WTC11 (cell line): ENCODE data around the gene SUPV3L1. TPM values are rescaled to one million over a fixed set of nuclear protein-coding genes. Genes with fewer than 3 reads are reported as not detected.

Source experiments
- ATAC-seq: fragments of 200-7000 bp; cut with Tn5 transposase; 2 replicates; pipeline ENCODE4 v1.10.0; 2021; ENCODE audit warnings: mild to moderate bottlenecking, moderate library complexity
- CTCF ChIA-PET: fragments of 300-600 bp; sonication (Branson Sonifier 250); formaldehyde crosslinking; loops from one replicate; lab custom pipeline; 2021; ENCODE audit warnings: antibody characterized with exemption; lab: Charles Lee
- POLR2A ChIA-PET: fragments of 350-600 bp; sonication (Branson Sonifier 250); formaldehyde crosslinking; loops from one replicate; lab custom pipeline; 2021; ENCODE audit warnings: antibody characterized with exemption; lab: Charles Lee
- DNase-seq: peaks from one replicate; pipeline ENCODE4 v3.0.0; 2021; ENCODE audit warnings: low spot score
- H3K27ac Mint-ChIP-seq: 2 replicates; pipeline ENCODE4 v1.8.0; 2021; ENCODE audit warnings: mixed read lengths
- H3K27me3 Mint-ChIP-seq: 2 replicates; pipeline ENCODE4 v1.8.0; 2021; ENCODE audit warnings: low read depth, mild to moderate bottlenecking, moderate library complexity, mixed read lengths
- H3K36me3 Mint-ChIP-seq: 2 replicates; pipeline ENCODE4 v1.8.0; 2021; ENCODE audit warnings: mixed read lengths
- H3K4me1 Mint-ChIP-seq: 2 replicates; pipeline ENCODE4 v1.8.0; 2022; ENCODE audit warnings: mixed read lengths
- H3K4me3 Mint-ChIP-seq: 2 replicates; pipeline ENCODE4 v1.8.0; 2021; ENCODE audit warnings: mild to moderate bottlenecking, moderate library complexity, mixed read lengths
- H3K9me3 Mint-ChIP-seq: 2 replicates; pipeline ENCODE4 v1.8.0; 2021; ENCODE audit warnings: mixed read lengths
- CREB1 ChIP-seq: sonication (generic); formaldehyde crosslinking; IDR thresholded peaks from 2 replicates; pipeline ENCODE4 v1.8.0; 2023; ENCODE audit warnings: mild to moderate bottlenecking, missing genetic modification reagents
- GTF2I ChIP-seq: fragments of 250-450 bp; sonication (Bioruptor Pico); conservative IDR thresholded peaks from 2 replicates; pipeline ENCODE4 v1.4.0; 2021; ENCODE audit warnings: mild to moderate bottlenecking
- JUN ChIP-seq: sonication (generic); formaldehyde crosslinking; IDR thresholded peaks from 2 replicates; pipeline ENCODE4 v1.8.0; 2023; ENCODE audit warnings: mild to moderate bottlenecking, missing genetic modification reagents
- KAT7 ChIP-seq: sonication (generic); formaldehyde crosslinking; IDR thresholded peaks from 2 replicates; pipeline ENCODE4 v1.8.1; 2023; ENCODE audit warnings: missing genetic modification reagents, mild to moderate bottlenecking, borderline replicate concordance
- NFATC4 ChIP-seq: fragments of 250-450 bp; sonication (Bioruptor Pico); IDR thresholded peaks from 2 replicates; pipeline ENCODE4 v1.9.0; 2021; ENCODE audit warnings: mild to moderate bottlenecking
- SMAD4 ChIP-seq: sonication (generic); formaldehyde crosslinking; IDR thresholded peaks from 2 replicates; pipeline ENCODE4 v1.8.0; 2022; ENCODE audit warnings: mild to moderate bottlenecking, missing genetic modification reagents
- TCF7 ChIP-seq: sonication (generic); formaldehyde crosslinking; IDR thresholded peaks from 2 replicates; pipeline ENCODE4 v1.8.0; 2022; ENCODE audit warnings: mild to moderate bottlenecking, low read depth, missing genetic modification reagents, moderate library complexity
- TEAD4 ChIP-seq: sonication (generic); formaldehyde crosslinking; IDR thresholded peaks from 2 replicates; pipeline ENCODE4 v1.8.0; 2022; ENCODE audit warnings: mild to moderate bottlenecking, missing genetic modification reagents
- ZBTB21 ChIP-seq: sonication (generic); formaldehyde crosslinking; IDR thresholded peaks from 2 replicates; pipeline ENCODE4 v1.8.1; 2023; ENCODE audit warnings: mild to moderate bottlenecking, missing genetic modification reagents, borderline replicate concordance
- ZNF423 ChIP-seq: fragments of 250-450 bp; sonication (Bioruptor Pico); IDR thresholded peaks from 2 replicates; pipeline ENCODE4 v2.1.2; 2022; ENCODE audit warnings: mild to moderate bottlenecking, moderate library complexity
- total RNA-seq: library from RNA; stranded (reverse); gene quantifications from 3 replicates; pipeline ENCODE4 v1.2.3, GENCODE V29; 2021
- TF ChIP-seq, protein P1 (sequence below): sonication (generic); formaldehyde crosslinking; IDR thresholded peaks from 2 replicates; pipeline ENCODE4 v1.8.1; 2023; ENCODE audit warnings: mild to moderate bottlenecking, missing genetic modification reagents
- TF ChIP-seq, protein P2 (sequence below): sonication (generic); formaldehyde crosslinking; IDR thresholded peaks from 2 replicates; pipeline ENCODE4 v1.8.1; 2023; ENCODE audit warnings: mild to moderate bottlenecking, missing genetic modification reagents, borderline replicate concordance
- TF ChIP-seq, protein P3 (sequence below): fragments of 250-450 bp; sonication (Bioruptor Pico); IDR thresholded peaks from 2 replicates; pipeline ENCODE4 v1.9.0; 2021; ENCODE audit warnings: mild to moderate bottlenecking
- TF ChIP-seq, protein P4 (sequence below): sonication (generic); formaldehyde crosslinking; IDR thresholded peaks from 2 replicates; pipeline ENCODE4 v1.8.1; 2023; ENCODE audit warnings: mild to moderate bottlenecking, missing genetic modification reagents, moderate library complexity
- TF ChIP-seq, protein P5 (sequence below): sonication (generic); formaldehyde crosslinking; IDR thresholded peaks from 2 replicates; pipeline ENCODE4 v1.8.1; 2023; ENCODE audit warnings: mild to moderate bottlenecking, missing genetic modification reagents, moderate library complexity
- TF ChIP-seq, protein P6 (sequence below): sonication (generic); formaldehyde crosslinking; IDR thresholded peaks from 2 replicates; pipeline ENCODE4 v1.8.0; 2023; ENCODE audit warnings: missing genetic modification reagents, mild to moderate bottlenecking, borderline replicate concordance
- TF ChIP-seq, protein P7 (sequence below): sonication (generic); formaldehyde crosslinking; conservative IDR thresholded peaks from 2 replicates; pipeline ENCODE4 v1.8.1; 2023; ENCODE audit warnings: mild to moderate bottlenecking, low read depth, missing genetic modification reagents, moderate library complexity
- TF ChIP-seq, protein P8 (sequence below): sonication (generic); formaldehyde crosslinking; IDR thresholded peaks from 2 replicates; pipeline ENCODE4 v1.8.0; 2022; ENCODE audit warnings: mild to moderate bottlenecking, missing genetic modification reagents

SUPV3L1 gene
- total RNA-seq, 1 experiment from 2014 or later = 41.2 TPM

DNA sequence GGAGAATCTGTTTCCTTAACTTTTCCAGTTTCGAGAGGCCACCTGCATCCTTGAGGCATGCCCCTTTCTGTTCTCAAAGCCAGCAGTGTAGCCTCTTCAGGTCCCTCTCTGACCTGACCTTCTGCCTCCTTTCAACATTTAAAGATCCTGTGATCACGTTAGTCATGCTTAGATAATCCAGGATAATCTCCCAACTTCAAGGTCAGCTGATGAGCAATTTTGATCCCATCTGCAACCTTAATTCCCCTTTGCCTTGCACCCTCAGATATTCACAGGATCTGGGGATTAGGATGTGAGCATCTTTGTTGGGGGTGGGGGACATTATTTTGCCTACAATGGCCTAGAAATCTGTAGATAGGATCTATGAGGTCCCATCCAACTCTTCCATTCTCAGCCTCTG is 48.1 kb downstream of the SUPV3L1 start:
- TF ChIP-seq, protein P1, sequence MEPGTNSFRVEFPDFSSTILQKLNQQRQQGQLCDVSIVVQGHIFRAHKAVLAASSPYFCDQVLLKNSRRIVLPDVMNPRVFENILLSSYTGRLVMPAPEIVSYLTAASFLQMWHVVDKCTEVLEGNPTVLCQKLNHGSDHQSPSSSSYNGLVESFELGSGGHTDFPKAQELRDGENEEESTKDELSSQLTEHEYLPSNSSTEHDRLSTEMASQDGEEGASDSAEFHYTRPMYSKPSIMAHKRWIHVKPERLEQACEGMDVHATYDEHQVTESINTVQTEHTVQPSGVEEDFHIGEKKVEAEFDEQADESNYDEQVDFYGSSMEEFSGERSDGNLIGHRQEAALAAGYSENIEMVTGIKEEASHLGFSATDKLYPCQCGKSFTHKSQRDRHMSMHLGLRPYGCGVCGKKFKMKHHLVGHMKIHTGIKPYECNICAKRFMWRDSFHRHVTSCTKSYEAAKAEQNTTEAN (CRISPR knock-in tag) = no peak
- TF ChIP-seq NFATC4 (CRISPR knock-in tag) (no peak), JUN (CRISPR knock-in tag) (no peak), KAT7 (CRISPR knock-in tag) (no peak), TCF7 (CRISPR knock-in tag) (no peak), CREB1 (CRISPR knock-in tag) (no peak), ZBTB21 (CRISPR knock-in tag) (no peak), TEAD4 (CRISPR knock-in tag) (no peak), SMAD4 (CRISPR knock-in tag) (no peak), ZNF423 (CRISPR knock-in tag) (no peak), GTF2I (CRISPR knock-in tag) (no peak)
- TF ChIP-seq, protein P2, sequence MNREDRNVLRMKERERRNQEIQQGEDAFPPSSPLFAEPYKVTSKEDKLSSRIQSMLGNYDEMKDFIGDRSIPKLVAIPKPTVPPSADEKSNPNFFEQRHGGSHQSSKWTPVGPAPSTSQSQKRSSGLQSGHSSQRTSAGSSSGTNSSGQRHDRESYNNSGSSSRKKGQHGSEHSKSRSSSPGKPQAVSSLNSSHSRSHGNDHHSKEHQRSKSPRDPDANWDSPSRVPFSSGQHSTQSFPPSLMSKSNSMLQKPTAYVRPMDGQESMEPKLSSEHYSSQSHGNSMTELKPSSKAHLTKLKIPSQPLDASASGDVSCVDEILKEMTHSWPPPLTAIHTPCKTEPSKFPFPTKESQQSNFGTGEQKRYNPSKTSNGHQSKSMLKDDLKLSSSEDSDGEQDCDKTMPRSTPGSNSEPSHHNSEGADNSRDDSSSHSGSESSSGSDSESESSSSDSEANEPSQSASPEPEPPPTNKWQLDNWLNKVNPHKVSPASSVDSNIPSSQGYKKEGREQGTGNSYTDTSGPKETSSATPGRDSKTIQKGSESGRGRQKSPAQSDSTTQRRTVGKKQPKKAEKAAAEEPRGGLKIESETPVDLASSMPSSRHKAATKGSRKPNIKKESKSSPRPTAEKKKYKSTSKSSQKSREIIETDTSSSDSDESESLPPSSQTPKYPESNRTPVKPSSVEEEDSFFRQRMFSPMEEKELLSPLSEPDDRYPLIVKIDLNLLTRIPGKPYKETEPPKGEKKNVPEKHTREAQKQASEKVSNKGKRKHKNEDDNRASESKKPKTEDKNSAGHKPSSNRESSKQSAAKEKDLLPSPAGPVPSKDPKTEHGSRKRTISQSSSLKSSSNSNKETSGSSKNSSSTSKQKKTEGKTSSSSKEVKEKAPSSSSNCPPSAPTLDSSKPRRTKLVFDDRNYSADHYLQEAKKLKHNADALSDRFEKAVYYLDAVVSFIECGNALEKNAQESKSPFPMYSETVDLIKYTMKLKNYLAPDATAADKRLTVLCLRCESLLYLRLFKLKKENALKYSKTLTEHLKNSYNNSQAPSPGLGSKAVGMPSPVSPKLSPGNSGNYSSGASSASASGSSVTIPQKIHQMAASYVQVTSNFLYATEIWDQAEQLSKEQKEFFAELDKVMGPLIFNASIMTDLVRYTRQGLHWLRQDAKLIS = no peak
- TF ChIP-seq, protein P3, sequence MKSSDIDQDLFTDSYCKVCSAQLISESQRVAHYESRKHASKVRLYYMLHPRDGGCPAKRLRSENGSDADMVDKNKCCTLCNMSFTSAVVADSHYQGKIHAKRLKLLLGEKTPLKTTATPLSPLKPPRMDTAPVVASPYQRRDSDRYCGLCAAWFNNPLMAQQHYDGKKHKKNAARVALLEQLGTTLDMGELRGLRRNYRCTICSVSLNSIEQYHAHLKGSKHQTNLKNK (CRISPR knock-in tag) = no peak
- TF ChIP-seq, protein P4, sequence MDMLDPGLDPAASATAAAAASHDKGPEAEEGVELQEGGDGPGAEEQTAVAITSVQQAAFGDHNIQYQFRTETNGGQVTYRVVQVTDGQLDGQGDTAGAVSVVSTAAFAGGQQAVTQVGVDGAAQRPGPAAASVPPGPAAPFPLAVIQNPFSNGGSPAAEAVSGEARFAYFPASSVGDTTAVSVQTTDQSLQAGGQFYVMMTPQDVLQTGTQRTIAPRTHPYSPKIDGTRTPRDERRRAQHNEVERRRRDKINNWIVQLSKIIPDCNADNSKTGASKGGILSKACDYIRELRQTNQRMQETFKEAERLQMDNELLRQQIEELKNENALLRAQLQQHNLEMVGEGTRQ (CRISPR knock-in tag) = no peak
- TF ChIP-seq, protein P5, sequence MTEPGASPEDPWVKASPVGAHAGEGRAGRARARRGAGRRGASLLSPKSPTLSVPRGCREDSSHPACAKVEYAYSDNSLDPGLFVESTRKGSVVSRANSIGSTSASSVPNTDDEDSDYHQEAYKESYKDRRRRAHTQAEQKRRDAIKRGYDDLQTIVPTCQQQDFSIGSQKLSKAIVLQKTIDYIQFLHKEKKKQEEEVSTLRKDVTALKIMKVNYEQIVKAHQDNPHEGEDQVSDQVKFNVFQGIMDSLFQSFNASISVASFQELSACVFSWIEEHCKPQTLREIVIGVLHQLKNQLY (CRISPR knock-in tag) = no peak
- TF ChIP-seq, protein P6, sequence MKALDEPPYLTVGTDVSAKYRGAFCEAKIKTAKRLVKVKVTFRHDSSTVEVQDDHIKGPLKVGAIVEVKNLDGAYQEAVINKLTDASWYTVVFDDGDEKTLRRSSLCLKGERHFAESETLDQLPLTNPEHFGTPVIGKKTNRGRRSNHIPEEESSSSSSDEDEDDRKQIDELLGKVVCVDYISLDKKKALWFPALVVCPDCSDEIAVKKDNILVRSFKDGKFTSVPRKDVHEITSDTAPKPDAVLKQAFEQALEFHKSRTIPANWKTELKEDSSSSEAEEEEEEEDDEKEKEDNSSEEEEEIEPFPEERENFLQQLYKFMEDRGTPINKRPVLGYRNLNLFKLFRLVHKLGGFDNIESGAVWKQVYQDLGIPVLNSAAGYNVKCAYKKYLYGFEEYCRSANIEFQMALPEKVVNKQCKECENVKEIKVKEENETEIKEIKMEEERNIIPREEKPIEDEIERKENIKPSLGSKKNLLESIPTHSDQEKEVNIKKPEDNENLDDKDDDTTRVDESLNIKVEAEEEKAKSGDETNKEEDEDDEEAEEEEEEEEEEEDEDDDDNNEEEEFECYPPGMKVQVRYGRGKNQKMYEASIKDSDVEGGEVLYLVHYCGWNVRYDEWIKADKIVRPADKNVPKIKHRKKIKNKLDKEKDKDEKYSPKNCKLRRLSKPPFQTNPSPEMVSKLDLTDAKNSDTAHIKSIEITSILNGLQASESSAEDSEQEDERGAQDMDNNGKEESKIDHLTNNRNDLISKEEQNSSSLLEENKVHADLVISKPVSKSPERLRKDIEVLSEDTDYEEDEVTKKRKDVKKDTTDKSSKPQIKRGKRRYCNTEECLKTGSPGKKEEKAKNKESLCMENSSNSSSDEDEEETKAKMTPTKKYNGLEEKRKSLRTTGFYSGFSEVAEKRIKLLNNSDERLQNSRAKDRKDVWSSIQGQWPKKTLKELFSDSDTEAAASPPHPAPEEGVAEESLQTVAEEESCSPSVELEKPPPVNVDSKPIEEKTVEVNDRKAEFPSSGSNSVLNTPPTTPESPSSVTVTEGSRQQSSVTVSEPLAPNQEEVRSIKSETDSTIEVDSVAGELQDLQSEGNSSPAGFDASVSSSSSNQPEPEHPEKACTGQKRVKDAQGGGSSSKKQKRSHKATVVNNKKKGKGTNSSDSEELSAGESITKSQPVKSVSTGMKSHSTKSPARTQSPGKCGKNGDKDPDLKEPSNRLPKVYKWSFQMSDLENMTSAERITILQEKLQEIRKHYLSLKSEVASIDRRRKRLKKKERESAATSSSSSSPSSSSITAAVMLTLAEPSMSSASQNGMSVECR = no peak
- TF ChIP-seq, protein P7, sequence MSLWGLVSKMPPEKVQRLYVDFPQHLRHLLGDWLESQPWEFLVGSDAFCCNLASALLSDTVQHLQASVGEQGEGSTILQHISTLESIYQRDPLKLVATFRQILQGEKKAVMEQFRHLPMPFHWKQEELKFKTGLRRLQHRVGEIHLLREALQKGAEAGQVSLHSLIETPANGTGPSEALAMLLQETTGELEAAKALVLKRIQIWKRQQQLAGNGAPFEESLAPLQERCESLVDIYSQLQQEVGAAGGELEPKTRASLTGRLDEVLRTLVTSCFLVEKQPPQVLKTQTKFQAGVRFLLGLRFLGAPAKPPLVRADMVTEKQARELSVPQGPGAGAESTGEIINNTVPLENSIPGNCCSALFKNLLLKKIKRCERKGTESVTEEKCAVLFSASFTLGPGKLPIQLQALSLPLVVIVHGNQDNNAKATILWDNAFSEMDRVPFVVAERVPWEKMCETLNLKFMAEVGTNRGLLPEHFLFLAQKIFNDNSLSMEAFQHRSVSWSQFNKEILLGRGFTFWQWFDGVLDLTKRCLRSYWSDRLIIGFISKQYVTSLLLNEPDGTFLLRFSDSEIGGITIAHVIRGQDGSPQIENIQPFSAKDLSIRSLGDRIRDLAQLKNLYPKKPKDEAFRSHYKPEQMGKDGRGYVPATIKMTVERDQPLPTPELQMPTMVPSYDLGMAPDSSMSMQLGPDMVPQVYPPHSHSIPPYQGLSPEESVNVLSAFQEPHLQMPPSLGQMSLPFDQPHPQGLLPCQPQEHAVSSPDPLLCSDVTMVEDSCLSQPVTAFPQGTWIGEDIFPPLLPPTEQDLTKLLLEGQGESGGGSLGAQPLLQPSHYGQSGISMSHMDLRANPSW (CRISPR knock-in tag) = no peak
- TF ChIP-seq, protein P8, sequence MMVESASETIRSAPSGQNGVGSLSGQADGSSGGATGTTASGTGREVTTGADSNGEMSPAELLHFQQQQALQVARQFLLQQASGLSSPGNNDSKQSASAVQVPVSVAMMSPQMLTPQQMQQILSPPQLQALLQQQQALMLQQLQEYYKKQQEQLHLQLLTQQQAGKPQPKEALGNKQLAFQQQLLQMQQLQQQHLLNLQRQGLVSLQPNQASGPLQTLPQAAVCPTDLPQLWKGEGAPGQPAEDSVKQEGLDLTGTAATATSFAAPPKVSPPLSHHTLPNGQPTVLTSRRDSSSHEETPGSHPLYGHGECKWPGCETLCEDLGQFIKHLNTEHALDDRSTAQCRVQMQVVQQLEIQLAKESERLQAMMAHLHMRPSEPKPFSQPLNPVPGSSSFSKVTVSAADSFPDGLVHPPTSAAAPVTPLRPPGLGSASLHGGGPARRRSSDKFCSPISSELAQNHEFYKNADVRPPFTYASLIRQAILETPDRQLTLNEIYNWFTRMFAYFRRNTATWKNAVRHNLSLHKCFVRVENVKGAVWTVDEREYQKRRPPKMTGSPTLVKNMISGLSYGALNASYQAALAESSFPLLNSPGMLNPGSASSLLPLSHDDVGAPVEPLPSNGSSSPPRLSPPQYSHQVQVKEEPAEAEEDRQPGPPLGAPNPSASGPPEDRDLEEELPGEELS (CRISPR knock-in tag) = no peak
- Mint-ChIP-seq H3K27ac (no peak overlapping the region), H3K27me3 (no peaks in the 10 kb centered on the region), H3K4me3 (no peak overlapping the region), H3K36me3 (no peaks in the 10 kb centered on the region), H3K9me3 (no peaks in the 10 kb centered on the region), H3K4me1 (peaks cover 15% of the 10 kb centered on the region)
- ATAC-seq = no peak
- DNase-seq = no peak
- ChIA-PET CTCF (interaction anchor here (1.4 to 2.5 kb wide), 2 partner anchors 165 to 180 kb away, joined by 4 to 13 read pairs; no protein-coding TSS in a partner anchor), POLR2A (no interaction called here)
